Endometrial microvascular endothelial cells (primary cell): Measurements from ENCODE around the gene RSRC1. TPM values are rescaled to one million over a fixed set of nuclear protein-coding genes. Genes with fewer than 3 reads are reported as not detected.
"Not testable (repeated sequence)": the region's sequence is repeated elsewhere in the genome, so short reads cannot be mapped to it uniquely, and the experiment has no call there.

ENCODE experiments used
- in situ Hi-C: cut with HindIII; loops from 2 replicates; pipeline ENCODE4 v1.10.0; 2017; ENCODE audit warnings: low sequenced_read_pairs, low pct_unique_long_range_greater_than_20kb; ENCODE audit errors: inconsistent ontology term
- total RNA-seq: library from RNA; depleted of rRNA; stranded (reverse); fragments of >200 nt; gene quantifications from one replicate; pipeline ENCODE4 v1.2.3, GENCODE V29; 2015; ENCODE audit errors: inconsistent ontology term

Gene RSRC1
- total RNA-seq, 1 donor from 2014 or later, result 16.4 TPM

DNA sequence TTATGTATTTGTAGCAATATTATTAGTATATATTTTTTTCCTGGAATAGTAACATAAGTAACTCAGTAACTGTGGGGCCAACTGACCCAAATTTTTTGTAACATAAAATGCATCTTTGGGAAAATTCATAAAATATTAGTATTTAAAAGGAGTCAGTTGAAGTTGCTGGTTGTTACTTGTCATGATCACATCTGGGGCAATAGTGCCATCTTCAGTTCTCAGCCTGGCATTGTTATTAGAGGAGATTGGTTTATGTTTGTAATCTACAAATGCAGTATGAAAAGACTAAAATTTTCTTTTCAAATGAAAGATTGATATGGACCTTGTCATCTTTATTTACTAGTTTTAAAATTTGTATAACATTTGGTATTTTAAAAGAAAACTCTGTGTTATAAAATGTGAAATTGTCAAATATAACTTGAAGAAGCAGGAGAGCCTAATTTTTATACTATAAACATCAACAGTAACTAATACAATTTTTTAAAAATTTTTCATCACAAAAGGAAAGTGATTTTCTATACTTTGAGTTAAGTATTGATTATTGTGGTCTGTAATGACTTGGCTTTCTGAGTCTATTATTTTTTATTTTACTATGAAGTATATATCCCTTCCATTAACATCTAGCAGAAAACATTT lies 422.3 kb downstream of the RSRC1 start:
- in situ Hi-C loops, result no loop called here

DNA sequence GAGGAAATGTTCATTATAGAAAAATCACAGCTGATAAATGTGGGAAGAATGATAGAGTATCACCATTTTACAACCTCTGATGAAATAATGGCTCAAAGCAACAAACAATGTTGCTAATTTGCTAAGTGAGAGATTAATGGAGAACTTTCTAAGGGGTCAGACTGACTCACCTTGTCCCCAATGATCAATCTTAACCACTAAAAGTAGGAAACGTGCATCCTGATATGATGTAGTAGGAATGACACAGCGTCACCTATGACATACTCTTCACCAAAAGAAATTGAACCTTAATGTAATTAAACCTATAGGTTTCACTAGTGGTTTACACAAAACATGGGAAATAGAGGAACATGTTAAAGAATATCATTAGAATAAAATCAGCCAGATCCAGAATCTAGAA lies 426.0 kb downstream of the RSRC1 start:
- in situ Hi-C loops, result no loop called here

DNA sequence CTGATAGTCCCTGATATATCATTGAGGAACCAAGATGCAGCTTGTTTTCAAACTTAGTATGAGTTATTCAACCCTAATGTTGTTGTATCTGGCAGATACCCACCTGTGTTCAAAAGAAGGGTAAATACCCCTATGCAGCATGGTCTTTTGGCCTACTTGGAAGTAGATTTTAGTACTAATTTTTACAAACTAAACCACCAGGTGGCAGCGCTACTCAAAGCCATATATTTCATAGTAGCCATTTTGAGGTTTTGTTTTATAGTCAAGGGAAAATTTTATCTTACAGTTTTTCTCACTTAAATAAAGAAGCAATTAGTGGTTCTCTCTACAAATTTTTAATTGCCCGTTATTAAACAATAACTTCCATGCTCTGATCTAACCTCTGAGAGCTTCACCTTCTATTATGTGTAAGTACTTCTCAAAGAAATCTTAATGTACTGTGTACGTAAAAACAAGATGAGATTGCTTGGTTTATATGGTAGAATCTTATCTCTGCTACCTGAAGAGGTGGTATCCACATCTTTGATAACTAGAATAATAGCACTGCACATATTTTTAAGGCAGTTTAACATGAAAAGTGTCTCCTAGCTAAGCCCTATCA lies 429.6 kb downstream of the RSRC1 start:
- in situ Hi-C loops, result no loop called here

DNA sequence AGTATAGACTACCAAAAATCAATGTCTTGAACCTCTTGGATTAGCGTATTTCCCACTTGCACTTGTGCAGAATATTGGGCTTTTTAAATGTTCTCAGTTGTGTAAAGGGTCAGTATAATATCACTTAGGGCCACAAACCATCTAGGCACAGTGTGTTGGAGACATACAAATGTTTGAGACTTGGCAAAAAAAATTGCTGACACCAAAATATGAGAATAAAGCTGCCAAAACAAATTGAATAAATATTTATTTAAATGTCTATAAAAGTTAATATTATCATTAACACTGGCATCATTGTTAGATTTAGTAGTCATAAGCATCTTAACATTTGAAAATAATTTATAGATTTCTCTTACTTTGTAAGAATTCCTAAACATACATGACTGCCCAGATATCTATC lies 430.2 kb downstream of the RSRC1 start:
- in situ Hi-C loops, result no loop called here

DNA sequence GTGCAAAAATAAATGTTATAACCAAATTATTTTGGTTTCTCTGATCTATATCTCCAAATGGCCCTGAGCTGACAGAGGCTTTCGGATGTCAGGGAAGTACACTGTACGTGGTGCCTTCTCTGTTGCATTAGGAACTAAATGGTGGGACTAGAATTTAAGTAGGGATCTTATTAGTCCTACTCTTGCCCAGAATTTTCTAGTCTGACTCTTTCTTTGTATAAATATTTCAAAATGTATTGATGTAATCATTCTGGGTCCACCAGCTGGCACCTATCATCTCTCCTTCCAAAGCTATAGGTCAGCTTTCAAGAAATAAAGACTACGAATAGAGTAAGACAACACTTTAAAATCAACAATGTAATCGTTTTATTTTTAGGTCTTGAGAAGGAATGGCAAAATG lies 438.8 kb downstream of the RSRC1 start:
- in situ Hi-C loops, result no loop called here

DNA sequence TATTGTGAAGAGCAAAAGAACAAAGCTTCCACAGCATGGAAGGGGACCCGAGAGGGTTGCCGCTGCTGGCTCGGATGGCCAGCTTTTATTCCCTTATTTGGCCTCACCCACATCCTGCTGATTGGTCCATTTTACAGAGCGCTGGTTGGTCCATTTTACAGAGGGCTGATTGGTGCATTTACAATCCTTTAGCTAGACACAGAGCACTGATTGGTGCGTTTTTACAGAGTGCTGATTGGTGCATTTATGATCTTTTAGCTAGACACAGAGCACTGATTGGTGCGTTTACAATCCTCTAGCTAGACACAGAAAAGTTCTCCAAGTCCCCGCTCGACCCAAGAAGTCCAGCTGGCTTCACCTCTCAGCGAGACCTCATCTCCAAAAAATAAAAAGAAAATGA lies 440.0 kb downstream of the RSRC1 start:
- in situ Hi-C loops, result not testable (repeated sequence)

DNA sequence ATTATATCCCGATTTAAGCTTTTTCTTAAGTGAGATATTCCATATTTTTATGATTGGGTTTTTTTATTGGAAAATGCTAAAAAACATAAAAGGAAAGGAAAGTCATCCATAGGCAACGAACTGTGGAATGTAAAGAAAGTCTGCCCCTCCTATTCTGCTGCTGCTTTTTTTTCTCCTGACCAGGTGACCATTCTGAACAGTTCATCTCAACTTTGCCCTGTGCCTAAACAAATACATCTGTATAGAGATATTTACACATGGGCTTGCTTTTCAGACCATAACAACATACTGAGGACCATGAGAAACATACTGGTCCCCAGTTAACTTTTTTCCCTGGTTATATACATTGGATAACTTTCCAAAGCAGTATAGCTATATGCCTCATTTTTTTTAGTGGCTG lies 442.2 kb downstream of the RSRC1 start:
- in situ Hi-C loops, result no loop called here

DNA sequence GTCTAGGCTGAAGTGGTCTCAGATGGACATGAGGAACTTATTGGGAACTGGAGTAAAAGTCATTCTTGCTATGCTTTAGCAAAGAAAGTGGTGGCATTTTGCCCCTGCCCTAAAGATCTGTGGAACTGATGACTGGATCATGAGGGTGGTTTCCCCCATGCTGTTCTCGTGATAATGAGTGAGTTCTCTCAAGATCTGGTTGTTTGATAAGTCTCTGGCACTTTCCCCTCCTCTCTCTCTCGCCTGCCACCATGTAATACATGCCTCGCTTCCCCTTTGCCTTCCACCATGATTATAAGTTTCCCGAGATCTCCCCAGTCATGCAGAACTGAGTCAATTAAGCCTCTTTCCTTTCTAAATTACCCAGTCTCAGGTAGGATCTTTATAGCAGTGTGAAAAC lies 449.6 kb downstream of the RSRC1 start:
- in situ Hi-C loops, result no loop called here

DNA sequence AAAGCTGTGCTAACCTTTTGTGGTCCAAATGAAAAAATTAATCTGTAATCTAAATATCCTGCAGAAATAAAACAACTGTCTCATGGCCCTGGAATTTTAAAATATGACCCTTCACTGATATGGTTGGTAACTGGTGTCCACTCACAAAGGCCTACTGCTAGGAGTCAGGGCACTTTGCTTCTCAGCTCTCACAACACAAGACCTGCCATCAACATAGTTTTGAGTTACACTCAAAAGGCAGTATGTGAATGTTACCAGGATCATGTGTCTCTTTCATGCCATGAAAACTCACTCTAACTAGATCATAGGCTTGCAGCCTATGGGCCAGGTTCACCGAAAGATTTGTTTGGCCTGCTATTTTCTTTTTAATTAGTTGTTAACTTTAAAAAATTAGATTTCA lies 451.1 kb downstream of the RSRC1 start:
- in situ Hi-C loops, result no loop called here

DNA sequence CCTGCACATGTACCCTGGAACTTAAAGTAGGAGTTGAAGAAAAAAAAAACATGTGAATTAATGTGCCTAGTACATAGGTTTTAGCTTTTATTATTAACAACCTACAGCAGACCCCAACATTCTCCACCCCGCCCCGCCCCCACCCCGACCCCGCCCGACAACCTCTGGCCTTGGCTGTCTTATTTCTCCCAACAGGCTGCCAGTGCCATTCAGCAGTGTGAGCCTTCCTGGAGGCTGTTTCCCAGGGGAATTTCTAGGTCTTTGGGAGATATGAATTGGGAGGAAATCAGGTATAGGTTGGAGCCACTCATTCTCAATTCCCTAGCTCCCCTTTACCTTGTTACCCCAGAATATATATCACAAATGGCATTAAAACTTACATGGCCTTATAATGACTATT lies 452.8 kb downstream of the RSRC1 start:
- in situ Hi-C loops, result no loop called here

DNA sequence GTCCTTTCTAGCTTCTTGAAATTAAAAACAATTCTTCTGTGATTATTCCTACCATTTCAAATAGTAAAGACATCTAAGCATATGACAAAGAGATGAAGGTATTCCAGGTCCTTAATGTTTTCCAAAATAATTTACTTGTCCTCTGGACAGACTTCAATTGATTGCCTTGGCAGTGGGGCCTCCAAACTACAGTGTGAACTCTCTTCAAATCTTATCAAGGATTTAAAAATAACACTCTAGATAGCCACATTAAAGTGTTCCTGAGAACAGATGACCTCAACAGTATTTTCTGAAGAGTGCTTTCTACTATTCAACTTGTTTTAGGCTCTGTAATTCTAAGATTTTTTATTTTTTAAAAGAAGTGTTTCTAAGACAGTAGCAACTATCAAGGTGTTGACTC lies 453.2 kb downstream of the RSRC1 start:
- in situ Hi-C loops, result no loop called here

DNA sequence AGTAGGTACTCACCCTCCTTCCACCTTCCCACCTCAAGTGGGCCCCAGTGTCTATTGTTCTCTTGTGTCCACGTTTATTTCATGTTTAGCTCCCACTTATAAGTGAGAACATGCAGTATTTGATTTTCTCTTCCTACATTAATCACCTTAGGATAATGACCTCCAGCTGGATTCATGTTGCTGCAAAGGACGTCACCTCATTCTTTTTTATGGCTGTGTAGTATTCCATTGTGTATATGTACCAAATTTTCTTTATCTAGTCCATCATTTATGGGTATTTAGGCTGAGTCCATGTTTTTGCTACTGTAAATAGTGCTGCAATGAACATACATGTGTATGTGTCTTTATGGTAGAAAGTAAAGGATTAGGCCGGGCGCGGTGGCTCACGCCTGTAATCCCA lies 455.2 kb downstream of the RSRC1 start:
- in situ Hi-C loops, result no loop called here

DNA sequence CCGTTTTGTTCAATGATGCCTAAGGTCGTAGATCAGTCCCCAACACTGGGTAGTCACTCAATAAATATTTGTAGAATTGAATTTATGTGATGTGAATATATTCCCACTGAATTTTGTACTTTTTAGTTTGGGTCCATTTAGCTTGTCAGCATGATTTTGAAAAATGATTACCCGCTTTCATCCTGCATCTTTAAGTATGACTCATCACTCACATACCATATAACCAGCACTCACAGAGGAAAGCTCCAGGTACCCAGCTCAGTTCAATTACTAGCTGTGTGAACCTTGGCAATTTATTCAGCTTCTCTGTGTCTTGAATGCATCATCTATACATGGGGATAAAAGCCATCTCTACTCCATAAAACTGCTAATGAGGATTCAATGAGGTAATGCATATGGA lies 458.9 kb downstream of the RSRC1 start:
- in situ Hi-C loops, result no loop called here

DNA sequence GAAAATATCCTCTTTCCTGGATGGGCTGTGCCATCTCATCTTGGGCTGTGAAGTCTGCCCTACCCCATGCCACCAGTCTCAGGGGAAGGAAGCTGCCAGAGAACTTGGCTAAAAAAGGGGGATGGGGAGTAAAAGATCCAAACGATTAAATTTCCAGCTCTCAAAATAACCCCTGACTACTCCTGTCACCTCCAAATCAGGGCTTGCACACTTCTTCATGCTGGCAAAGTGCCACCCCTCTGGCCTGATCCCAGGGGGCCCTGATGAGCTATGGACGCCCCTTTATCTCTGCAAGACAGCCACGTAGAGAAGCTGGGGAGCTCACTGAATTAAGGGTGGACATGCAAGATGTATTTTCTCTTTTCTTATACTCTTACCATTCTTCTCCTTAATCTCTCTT lies 459.9 kb downstream of the RSRC1 start:
- in situ Hi-C loops, result no loop called here

DNA sequence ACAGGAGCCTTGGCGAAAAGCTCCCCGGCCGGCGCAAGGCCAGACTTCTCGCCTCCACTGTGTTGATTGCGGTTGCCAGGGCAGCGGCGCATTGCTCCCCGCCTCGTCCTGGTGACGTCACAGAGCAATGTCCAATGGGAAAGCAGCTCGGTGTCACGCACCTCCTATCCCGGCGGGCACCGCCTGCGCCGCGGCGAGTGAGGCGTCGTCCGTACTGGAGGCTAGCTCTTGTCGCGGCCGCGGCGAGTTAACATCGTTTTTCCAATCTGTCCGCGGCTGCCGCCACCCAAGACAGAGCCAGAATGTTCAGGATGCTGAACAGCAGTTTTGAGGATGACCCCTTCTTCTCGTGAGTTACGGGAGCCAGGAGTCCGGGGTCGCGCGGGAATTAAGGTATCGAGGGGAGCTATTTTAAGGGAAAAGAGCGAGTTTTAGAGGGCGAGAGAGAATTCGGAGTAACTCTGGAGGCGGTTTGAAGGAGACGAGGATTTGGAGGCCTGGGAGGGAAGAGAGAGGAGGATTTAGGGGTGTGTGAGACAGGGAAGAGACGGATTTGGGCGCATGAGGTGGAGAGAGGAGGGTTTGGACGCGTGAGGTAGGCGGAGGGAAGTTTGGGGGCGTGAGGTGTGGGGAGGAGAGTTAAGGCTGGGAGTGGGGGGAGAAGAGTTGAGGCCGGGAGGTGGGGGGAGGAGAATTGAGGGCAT lies 461.3 kb downstream of the RSRC1 start, which contains the start of gene MLF1:
Gene MLF1 (plus strand): TSS at position 196 of the 704 bp plus-strand sequence. CDS start 107 bp downstream, at position 303.
- in situ Hi-C loops, result no loop called here

DNA sequence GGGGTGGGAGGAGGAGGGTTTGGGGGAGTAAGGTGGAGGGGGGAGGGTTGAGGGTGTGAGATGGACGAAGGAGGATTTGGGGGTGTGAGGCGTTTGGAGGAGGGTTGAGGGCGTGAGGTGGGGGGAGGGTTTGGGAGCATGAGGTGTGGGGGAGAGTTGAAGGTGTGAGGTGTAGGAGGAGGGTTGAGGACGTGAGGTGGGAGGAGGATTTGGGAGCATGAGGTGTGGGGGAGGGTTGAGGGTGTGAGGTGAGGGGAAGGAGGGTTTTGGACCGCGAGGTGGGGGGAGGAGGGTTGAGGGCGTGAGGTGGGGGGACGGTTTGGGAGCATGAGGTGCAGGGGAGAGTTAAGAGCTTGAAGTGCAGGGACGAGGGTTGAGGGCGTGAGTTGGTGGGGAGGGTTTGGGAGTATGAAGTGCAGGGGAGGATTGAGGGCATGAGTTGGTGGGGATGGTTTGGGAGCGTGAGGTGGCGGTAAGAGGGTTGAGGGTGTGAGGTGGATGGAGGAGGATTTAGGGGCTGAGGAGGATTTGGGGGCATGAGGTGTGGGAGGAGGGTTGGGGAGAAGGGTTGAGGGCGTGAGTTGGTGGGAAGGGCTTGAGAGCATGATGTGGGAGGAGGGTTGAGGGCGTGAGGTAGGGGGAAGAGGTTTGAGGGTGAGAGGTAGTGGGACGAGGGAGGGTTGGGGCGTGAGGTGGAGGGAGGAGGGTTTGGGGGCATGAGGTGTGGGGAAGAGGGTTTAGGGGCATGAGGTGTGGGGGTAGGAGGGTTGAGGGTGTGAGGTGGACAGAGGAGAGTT lies 462.3 kb downstream of the RSRC1 start:
- in situ Hi-C loops, result no loop called here

DNA sequence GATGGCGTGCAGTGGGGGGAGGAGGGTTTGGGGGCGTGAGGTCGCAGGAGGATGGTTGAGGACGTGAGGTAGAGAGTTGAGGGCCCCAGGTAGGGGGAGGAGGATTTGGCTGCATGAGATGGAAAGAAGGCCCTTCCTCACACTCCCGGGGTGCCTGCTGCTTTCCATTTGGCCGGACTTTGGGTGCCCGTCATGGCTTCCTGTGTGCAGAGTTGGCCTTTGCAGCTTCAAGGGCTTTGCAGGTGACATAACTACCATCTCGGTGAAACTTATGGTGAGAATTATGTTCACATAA lies 462.8 kb downstream of the RSRC1 start:
- in situ Hi-C loops, result no loop called here

DNA sequence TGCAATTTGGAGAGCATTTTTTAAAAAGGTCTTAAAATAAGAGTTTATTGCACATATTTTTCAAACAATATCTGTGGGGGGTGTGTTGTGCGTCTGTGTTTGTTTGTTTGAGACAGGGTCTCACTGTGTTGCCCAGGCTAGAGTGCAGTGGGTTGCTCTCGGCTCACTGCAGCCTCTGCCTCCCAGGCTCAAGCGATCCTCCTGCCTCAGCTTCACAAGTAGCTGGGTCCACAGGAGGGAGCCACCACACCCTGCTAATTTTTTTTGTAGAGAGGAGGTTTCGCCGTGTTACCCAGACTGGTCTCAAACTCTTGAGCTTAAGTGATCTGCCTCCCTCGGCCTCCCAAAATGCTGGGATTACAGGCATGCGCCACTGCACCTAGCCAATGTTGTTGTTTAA lies 463.8 kb downstream of the RSRC1 start:
- in situ Hi-C loops, result no loop called here

DNA sequence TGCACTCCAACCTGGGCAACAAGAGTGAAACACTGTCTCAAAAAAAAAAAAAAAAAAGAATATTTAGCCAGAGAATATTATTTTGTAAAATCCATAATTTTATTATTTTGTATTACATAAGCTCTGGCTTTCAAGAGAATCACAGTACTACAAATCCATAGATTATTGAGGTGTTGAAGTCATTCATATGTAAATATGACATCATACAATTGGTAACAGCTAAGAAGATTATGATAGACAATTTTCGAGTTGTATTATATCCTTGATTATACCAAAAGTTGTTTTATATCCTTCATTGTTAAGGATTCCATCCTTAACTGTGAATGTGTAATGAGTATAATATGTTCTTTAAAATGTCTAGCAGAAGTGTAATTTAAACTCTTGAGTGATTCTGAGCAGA lies 464.8 kb downstream of the RSRC1 start:
- in situ Hi-C loops, result no loop called here

DNA sequence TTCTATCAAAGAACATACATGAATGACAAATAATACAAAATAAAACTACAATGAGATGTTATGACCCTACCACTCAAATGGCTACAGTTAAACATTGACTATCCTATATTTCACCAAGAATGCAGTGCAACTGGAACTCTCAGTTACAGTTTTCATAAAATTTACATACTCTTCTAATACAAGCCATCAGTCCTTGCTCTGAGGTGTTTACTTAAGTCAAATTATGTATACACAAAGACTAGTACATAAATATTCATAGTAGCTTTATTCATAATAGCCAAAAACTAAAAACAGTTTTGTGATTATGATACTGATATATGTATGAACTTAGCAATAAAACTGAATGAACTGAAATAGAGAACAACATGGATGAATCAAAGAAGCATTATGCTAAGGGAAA lies 480.3 kb downstream of the RSRC1 start:
- in situ Hi-C loops, result no loop called here
